Superior temporal gyrus (tissue), 1 donor: ENCODE measurements around the gene AGPAT2.

Experiments
- DNase-seq: peaks from one replicate; pipeline ENCODE4 v3.0.0-alpha.2; 2016; ENCODE audit errors: extremely low spot score

The AGPAT2 gene

DNA sequence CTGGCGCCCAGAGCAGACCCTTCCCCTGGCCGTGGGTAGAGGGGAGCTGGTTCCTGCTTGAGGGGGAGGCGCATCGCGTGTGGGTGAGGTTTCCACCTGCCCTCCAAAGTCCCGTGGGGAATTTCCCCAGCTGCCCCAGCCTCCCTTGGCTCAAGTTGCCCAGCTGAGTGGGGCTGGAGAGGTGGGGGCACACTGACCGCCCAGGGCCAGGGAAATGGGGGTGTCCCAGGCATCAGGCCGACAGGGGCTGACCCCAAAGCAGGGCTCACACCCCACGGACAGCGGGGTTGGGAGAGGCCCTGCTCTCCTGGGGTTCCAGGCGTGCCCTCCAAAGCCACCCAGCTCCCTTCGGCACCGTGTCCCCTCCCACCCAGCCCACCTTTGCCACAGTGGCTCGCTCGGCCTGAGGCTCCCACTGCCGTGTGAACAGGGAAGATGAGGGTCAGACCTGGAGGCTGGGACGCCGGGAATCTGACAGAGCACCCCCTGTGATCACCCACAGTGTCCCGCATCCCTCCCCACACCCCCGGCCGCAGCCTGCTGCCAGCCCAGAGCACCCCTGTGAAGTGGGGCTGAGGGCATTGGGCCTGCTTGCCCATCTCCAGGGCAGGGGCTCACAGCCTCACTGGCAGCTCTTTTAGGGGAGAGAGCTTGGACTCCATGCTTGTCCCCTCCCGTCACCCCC, 25.5 kb downstream of the AGPAT2 start:
- no peak for DNase-seq

GRCh38 chr9:136660971-136661550, 26.2 kb downstream of the AGPAT2 start:
- DNase-seq, result no peak

GRCh38 chr9:136659861-136660784, 27.1 kb downstream of the AGPAT2 start:
- no peak for DNase-seq

DNA sequence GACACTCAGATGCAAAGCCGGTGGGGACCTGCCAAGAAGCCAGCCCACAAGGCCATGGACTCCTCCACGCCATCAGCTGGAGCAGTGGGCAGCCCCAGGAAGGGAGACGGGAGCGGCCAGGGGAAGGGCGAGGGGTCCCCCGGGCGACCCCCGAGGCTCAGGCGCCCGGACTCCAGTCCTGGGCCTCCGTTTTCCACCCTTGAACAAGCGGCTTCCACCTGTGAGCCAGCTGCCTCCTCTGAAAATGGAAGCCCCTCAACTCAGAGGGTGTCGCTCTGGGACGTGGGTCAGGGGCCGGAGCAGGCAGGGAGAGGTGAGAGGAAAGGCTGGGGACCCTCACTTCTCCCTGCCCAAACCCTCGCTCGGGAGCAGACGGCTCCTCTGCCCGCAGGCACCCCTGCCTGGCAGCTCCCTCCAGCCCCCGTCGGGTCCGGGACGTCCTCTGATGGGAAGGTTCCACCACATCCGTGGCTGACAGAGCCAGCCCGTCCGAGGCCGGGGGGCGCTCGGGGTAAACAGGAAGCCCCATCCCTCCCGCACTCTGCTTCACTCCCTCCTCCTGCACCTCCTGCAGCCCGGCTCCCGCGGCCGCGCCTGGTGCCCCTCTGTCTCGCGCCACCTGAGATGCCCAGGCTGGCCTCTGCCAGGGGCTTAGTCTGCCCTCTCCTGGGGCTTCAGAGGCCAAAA, 28.3 kb downstream of the AGPAT2 start:
- no peak for DNase-seq

DNA sequence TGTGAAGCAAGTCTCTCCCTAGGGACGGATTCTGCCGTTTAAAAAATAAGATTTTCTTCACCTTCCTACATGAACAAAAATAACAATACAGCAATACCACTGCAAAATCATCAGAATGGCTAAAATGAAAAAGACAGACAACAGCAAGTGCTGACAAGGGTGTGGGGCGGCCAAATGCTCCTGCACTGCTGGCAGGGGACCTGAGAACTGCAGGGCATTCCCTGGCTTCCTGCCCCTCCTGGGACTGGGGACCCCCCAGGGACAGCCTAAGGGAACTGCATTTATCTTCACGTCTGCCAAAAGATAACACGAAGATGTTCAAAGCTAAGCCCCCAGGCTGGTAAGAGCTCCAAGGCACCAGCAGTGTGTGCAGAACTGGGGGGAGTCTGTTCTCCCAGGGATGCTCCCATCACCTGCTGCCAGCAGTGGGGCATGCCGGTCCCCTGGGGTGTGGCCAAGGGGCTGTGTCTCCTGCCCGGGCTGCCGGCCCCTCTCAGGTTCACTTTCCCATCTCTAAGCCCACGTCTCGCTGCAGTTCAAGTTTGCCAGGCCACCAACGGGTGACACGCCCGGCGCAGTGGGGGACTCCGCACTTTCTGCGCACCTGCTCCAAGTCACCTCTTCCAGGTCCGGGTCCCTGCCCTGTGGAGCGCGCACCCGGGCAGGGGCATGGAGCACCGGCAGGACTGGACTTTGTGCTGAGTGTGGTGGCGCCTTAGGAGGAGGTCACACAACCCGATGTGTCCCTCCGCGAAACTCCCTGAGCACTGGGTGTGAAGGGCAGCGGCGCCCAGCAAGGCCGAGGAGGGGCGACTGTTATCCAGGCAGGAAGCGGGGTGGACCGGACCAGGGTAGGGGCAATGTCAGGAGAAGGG, 29.0 kb downstream of the AGPAT2 start:
- no peak for DNase-seq

DNA sequence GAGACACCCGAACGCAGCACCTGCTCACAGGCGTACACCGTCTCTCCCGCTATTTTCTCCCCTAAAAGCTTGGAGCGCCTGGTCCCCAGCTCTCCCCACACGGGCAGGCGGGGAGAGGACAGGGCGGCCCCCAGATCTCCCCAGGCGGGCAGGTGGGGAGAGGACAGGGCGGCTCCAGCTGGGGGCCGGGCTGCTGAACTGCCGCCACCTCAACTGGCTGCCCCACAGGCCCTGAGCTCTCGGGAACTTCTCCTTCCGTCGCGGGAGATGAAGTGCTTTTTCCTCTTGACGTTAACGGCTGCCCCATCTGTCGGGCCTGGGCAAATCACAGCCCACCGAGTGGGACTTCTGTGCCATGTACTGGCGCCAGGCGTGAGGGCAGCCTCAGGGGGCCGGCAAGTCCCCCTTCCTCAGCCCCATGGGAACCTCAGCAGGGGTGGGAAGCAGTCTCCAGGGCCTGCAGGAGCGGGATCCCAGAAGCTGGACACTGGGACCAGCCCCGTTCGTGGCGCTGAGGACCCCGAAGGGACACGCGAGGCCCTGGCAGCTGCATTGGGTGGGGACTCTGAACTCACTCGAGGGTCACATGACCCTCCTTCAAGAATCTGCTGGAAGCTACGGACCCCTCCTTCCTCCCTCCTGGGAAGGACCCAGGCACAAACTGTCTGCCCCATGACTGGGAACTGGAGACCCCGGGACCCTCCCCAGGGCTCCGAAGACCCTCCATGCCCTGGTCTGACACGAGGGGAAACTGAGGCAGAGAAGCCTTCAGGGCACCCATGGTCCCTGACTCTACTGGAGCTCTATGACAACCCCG, 30.3 kb downstream of the AGPAT2 start:
- no peak for DNase-seq

GRCh38 chr9:136656183-136656738, 31.0 kb downstream of the AGPAT2 start:
- DNase-seq, result no peak

GRCh38 chr9:136655536-136656182, 31.6 kb downstream of the AGPAT2 start:
- no peak for DNase-seq

DNA sequence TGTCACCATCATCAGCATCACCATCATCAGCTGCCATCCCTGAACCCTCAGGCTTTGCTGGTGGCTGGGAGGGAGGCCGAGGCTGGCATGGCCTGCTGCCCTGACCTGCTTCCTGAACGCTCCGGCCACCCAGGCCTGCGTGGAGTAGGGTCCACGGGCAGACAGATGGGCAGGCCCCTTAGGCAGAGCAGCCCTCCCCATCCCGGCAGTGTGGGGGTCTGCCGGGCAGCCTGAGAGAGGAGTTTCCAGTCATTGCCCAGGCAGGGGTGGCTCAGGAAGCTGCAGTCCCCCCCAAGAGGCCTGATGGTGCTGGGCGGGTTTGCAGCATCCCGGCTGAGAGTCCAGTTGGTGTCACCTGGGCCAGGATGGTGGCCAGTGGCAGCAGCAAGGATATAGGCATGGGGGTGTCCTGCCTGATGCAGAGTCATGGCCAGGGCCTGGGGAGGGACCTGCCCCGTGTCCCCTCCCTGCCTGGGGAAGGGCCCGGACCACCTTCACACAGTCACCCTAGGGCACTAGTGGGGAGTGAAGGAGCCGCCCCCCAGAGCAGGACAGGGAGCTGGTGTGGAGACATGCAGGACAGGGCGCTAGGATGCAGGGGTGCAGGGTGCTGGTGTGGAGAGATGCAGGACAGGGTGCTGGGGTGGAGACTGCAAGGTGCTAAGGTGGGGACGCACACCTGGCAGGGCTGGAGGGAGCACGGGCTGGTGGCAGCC, 32.3 kb downstream of the AGPAT2 start:
- DNase-seq, result no peak

GRCh38 chr9:136653323-136654079, 33.8 kb downstream of the AGPAT2 start:
- DNase-seq, result no peak

DNA sequence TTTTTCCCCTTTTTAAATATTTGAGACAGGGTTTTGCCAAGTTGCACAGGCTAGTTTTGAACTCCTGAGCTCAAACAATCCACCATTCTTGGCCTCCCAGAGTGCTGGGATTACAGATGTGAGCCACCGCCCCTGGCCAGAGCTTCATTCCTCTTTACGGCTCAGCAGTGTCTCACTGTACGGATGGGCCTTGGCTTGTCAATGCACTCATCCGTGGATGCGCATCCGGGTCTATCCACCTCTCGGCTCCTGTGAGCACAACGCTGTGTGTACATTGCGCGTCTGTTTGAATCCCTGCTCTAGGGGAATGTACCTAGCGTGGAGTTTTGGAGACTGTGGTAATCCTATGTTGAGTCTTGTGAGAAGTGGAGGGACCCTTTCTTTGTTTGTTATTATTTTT, 35.4 kb downstream of the AGPAT2 start:
- DNase-seq, result no peak

DNA sequence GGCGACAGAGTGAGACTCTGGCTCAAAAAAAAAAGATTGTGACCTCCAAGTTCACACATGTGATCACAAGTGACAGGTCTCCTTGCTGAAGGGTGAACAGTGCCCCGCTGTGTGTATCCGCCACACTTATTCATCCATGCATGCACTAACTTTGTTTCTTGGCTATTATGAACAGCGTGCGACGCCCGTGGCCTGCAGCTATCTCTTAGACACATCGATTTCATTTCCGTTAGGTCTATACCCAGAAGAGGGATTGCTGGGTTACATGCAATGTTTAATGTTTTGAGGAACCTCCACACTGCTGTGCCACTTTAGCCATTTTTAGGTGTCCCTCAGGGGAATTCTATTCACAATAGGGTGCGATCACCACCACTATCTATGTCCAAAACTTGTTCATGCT, 36.6 kb downstream of the AGPAT2 start:
- no peak for DNase-seq

DNA sequence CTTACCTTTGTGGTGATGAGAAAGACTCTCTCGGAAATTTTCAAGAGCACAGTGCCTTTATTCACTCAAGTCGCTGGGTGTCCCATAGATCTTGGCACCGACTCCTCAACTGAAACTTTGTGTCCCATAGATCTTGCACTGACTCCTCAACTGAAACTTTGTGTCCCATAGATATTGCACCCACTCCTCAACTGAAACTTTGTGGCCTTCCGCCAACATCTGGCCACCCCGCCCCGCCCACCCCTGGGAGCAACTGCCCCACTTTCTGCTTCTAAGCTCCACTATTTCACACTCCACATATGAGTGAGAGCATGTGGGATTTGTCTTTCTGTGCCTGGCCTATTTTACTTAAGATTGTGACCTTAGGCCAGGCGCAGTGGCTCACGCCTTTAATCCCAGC, 37.2 kb downstream of the AGPAT2 start:
- DNase-seq, result no peak

- no peak for DNase-seq
Measured at GRCh38 chr9:136648751-136649150, 38.5 kb downstream of the AGPAT2 start.

DNA sequence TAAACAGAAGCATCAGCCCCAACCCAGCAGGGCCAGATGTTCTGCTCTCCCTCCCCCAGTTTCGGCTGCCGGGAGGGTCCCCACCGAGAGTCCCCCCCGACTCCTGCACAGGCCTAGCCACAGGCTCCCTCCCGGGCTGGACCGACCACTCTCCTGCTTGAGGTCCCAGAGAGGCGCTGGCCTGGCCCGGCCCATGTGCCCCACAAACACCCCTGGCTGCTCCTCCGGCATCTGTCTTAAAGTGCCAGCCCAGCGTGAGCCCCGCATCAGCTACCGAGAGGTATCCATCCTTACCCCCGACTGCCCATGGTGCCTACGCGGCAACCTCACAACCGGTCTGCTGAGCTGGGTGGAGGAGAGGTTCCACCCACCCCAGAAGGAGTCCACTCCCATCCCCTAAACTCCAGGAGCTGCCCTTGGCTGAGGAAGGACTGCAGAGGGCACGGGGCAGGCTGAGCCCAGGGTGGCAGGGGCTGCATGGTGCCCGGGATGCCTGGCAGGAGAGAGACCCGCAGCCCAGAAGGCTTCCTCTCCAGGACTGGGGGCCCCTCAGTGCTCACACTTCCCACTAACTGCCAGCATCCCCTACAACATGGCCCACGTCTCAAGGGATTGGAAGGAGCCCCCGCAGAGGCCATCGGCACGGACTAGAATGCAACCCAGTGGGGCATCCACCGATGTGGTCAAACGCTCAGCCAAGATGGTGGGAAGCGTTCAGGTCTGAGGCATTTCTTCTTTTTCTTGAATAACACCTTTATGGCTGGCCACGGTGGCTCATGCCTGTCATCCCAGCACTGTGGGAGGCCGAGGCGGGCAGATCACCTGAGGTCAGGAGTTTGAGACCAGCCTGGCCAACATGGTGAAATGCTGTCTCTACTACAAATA, 40.2 kb downstream of the AGPAT2 start:
- no peak for DNase-seq

DNA sequence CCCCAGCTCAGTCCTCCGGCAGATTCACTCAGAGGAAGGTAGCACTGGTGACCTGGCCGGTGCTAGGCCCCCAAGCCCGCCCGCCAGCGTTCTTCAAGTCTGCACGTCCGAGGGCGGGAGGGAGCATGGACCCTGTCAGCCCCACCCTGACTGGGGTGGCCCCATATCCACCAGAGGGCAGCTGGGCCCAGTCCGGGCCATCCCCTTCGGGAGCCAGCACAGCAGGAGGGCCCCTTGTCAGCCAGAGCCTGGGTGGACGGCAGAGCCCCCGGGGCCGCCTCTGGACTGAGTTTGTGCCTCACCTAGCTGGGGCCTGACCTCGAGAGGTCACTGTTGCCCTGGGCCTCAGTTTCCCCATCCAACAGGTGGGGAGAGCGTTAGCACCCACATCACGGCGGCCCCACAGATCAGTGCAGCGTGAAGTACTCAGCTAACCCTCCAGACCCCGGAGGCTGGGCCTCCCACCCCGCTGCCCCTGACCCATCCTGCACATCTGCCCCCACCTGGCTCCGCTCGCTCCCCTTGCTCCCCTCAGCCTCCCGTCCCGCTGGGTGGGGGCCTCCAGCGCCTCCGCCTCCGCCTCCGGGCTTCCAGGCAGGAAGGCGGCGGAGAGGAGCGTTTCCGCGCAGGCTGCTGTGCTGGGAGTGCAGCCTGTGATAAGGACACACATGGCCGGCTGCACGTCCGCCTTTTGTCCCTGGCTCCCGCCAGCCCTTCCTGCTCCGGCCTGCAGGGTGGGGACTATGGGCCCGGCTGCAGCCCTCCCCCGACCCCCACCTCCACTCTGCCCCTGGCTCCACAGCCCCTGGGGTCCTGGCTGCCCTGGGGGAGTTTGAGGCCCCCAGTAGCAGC, 41.1 kb downstream of the AGPAT2 start:
- DNase-seq, result no peak
